K562 (cell line): ENCODE results near the gene NR3C2. TPM values are rescaled to one million over a fixed set of nuclear protein-coding genes. Genes with fewer than 3 reads are reported as not detected.

Experiments
- E2F1 ChIP-seq: sonication (generic); formaldehyde crosslinking; IDR thresholded peaks from 2 replicates; pipeline ENCODE4 v1.8.1; 2023; ENCODE audit warnings: mild to moderate bottlenecking, missing genetic modification reagents, moderate library complexity
- polyA plus RNA-seq, 8 experiments: library from polyadenylated mRNA; depleted of rRNA in 4 of 8; stranded (reverse) in 5 of 8; unstranded in 3 of 8; fragments of >200 nt; fragmentation: Nextera tagmentation in 2 of 8; fragmentation: Illumina TruSeq in 1 of 8; extraction: Ambion mirVana in 2 of 8; extraction: Trizol in 1 of 8; gene quantifications; 2 replicates each; pipeline versions ENCODE4 v1.2.1 to v1.2.3, GENCODE V29; 2011 to 2014; ENCODE audit warnings: inconsistent platforms in 1 of 8, missing spikeins in 1 of 8
- total RNA-seq, 7 experiments: library from RNA; depleted of rRNA in 6 of 7; stranded (reverse); fragments of >200 nt in 6 of 7; fragmentation: Illumina TruSeq in 2 of 7; extraction: Trizol in 2 of 7; gene quantifications; 2 replicates each; pipeline versions ENCODE4 v1.2.1 to v1.2.3, GENCODE V29; 2011 to 2021; ENCODE audit warnings: low replicate concordance in 1 of 7
- TF ChIP-seq, protein P1 (sequence below), 2 experiments: fragments of 450-650 bp; IDR thresholded peaks; 2 replicates each; pipeline ENCODE4 v1.6.1; 2016; ENCODE audit warnings: mild to moderate bottlenecking in 2 of 2, borderline replicate concordance in 1 of 2, low read depth in 1 of 2, moderate library complexity in 1 of 2

The NR3C2 gene
- total and polyA plus RNA-seq, 9 of the 15 experiments (the other 6 are each of a cell fraction or from before 2014, with no cell fraction given): 0.01 to 0.28 (median 0.16) TPM; not detected in 2

GRCh38 chr4:148118179-148118578 lies 324.0 kb downstream of the NR3C2 start (continued):
- TF ChIP-seq, protein P1, sequence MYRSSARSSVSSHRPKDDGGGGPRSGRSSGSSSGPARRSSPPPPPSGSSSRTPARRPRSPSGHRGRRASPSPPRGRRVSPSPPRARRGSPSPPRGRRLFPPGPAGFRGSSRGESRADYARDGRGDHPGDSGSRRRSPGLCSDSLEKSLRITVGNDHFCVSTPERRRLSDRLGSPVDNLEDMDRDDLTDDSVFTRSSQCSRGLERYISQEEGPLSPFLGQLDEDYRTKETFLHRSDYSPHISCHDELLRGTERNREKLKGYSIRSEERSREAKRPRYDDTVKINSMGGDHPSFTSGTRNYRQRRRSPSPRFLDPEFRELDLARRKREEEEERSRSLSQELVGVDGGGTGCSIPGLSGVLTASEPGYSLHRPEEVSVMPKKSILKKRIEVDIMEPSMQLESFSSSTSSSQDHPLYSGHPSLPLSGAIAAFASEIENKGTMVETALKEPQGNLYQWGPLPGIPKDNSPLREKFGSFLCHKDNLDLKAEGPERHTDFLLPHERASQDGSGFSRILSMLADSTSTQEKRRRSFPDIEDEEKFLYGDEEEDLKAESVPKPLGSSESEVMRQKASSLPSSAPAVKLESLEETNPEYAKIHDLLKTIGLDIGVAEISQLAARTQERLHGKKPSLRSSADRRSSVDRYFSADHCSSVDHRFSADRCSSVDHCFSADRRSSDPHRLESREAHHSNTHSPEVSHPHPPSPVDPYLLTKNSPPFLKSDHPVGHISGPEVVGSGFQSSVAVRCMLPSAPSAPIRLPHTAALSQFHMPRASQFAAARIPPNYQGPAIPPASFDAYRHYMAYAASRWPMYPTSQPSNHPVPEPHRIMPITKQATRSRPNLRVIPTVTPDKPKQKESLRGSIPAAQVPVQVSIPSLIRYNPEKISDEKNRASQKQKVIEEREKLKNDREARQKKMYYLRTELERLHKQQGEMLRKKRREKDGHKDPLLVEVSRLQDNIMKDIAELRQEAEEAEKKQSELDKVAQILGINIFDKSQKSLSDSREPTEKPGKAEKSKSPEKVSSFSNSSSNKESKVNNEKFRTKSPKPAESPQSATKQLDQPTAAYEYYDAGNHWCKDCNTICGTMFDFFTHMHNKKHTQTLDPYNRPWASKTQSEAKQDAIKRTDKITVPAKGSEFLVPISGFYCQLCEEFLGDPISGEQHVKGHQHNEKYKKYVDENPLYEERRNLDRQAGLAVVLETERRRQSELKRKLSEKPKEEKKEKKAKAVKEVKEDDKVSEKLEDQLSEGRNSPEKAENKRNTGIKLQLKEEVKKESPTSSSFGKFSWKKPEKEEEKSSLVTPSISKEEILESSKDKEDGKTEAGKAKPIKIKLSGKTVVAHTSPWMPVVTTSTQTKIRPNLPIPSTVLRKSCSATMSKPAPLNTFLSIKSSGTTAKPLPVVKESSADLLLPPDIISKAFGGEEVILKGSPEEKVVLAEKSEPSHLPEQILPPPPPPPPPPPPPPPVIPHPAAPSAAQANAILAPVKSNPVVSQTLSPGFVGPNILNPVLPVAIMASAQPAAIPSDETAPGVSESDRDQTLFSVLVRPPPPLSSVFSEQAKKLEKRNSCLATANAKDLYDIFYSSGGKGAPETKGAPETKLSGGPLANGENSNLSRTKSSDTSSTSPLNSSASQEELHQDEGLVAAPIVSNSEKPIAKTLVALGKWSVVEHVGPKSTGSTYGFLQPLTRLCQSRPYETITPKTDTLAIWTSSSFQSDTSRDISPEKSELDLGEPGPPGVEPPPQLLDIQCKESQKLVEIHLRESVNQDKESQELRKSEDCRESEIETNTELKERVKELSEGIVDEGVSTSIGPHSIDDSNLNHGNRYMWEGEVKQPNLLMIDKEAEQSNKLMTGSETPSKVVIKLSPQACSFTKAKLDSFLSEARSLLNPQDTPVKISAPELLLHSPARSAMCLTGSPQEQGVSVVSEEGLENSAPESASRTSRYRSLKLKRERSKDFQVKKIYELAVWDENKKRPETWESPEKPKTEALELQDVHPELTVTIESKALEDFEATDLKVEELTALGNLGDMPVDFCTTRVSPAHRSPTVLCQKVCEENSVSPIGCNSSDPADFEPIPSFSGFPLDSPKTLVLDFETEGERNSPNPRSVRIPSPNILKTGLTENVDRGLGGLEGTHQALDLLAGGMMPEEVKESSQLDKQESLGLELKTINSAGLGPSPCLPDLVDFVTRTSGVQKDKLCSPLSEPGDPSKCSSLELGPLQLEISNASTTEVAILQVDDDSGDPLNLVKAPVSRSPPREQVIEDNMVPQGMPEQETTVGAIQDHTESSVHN (IDR thresholded peaks at IDR 0.05; ENCODE audit: borderline replicate concordance in 1 of 2, low read depth in 1 of 2): no peak
- TF ChIP-seq E2F1 (CRISPR knock-in tag): no peak
